IPS-18c (cell line): ENCODE measurements around the gene RAB21.
"Not testable (repeated sequence)": the region's sequence is repeated elsewhere in the genome, so short reads cannot be mapped to it uniquely, and the experiment has no call there.

Experiments
- H3K4me3 ChIP-seq: 2 replicates; pipeline ENCODE4 v1.7.0; 2013; ENCODE audit warnings: low read depth, mild to moderate bottlenecking, low read length, moderate library complexity; ENCODE audit not compliant: insufficient read depth
- H3K9me3 ChIP-seq: one replicate; pipeline ENCODE4 v1.6.1; 2013; ENCODE audit warnings: mild to moderate bottlenecking, low read length, moderate library complexity; ENCODE audit not compliant: control insufficient read depth, insufficient read depth

Gene RAB21

GRCh38 chr12:71744522-71745300 is 10.0 kb upstream of the RAB21 start:
- no peak overlapping the region for H3K4me3 ChIP-seq
- no peaks in the 10 kb centered on the region for H3K9me3 ChIP-seq

GRCh38 chr12:71746974-71747611 is 7.6 kb upstream of the RAB21 start:
- Histone ChIP-seq H3K4me3 (no peak overlapping the region), H3K9me3 (no peaks in the 10 kb centered on the region)

- H3K4me3 ChIP-seq, result no peak overlapping the region
Measured at GRCh38 chr12:71748081-71748850, 6.4 kb upstream of the RAB21 start.

GRCh38 chr12:71749666-71750065 is 5.0 kb upstream of the RAB21 start:
- Histone ChIP-seq H3K9me3 (no peaks in the 10 kb centered on the region), H3K4me3 (no peak overlapping the region)

More at GRCh38 chr12:71748081-71748850, 6.4 kb upstream of the RAB21 start:
- H3K9me3 ChIP-seq, result no peaks in the 10 kb centered on the region

GRCh38 chr12:71752891-71753290 is 1.8 kb upstream of the RAB21 start:
- no peaks in the 10 kb centered on the region for H3K9me3 ChIP-seq
- H3K4me3 ChIP-seq, result no peak overlapping the region

GRCh38 chr12:71755146-71755892 is 656 bp downstream of the RAB21 start:
- H3K4me3 ChIP-seq, result peak overlapping the region; percentile 95
- H3K9me3 ChIP-seq, result no peaks in the 10 kb centered on the region

- Histone ChIP-seq H3K4me3 (peak overlapping the region; percentile 95; the same call in 1 of the 2 replicates), H3K9me3 (no peaks in the 10 kb centered on the region)
Measured at GRCh38 chr12:71756054-71756690, 1.5 kb downstream of the RAB21 start.

- no peaks in the 10 kb centered on the region for H3K9me3 ChIP-seq
- H3K4me3 ChIP-seq, result no peak overlapping the region
Measured at GRCh38 chr12:71759941-71760340, 5.3 kb downstream of the RAB21 start.

GRCh38 chr12:71760471-71760870 is 5.8 kb downstream of the RAB21 start:
- no peaks in the 10 kb centered on the region for H3K9me3 ChIP-seq

GRCh38 chr12:71761354-71761753 is 6.7 kb downstream of the RAB21 start:
- not testable (repeated sequence) for H3K4me3 ChIP-seq

More at GRCh38 chr12:71760471-71760870, 5.8 kb downstream of the RAB21 start:
- no peak overlapping the region for H3K4me3 ChIP-seq

GRCh38 chr12:71763677-71764379 is 9.2 kb downstream of the RAB21 start:
- H3K4me3 ChIP-seq, result no peak overlapping the region
- no peaks in the 10 kb centered on the region for H3K9me3 ChIP-seq

More at GRCh38 chr12:71761354-71761753, 6.7 kb downstream of the RAB21 start:
- H3K9me3 ChIP-seq, result not testable (repeated sequence)

- H3K4me3 ChIP-seq, result no peak overlapping the region
- no peaks in the 10 kb centered on the region for H3K9me3 ChIP-seq
Measured at GRCh38 chr12:71764587-71765321, 10.1 kb downstream of the RAB21 start.

- Histone ChIP-seq H3K9me3 (no peaks in the 10 kb centered on the region), H3K4me3 (no peak overlapping the region)
Measured at GRCh38 chr12:71766202-71766601, 11.5 kb downstream of the RAB21 start.

GRCh38 chr12:71767183-71767582 is 12.5 kb downstream of the RAB21 start:
- H3K4me3 ChIP-seq, result no peak overlapping the region
- no peaks in the 10 kb centered on the region for H3K9me3 ChIP-seq

GRCh38 chr12:71768900-71769299 is 14.2 kb downstream of the RAB21 start:
- no peaks in the 10 kb centered on the region for H3K9me3 ChIP-seq
- no peak overlapping the region for H3K4me3 ChIP-seq

- Histone ChIP-seq H3K4me3 (no peak overlapping the region), H3K9me3 (no peaks in the 10 kb centered on the region)
Measured at GRCh38 chr12:71771069-71771468, 16.4 kb downstream of the RAB21 start.
